B cell (primary cell): ENCODE measurements around the gene AKT1. TPM values are rescaled to one million over a fixed set of nuclear protein-coding genes. Genes with fewer than 3 reads are reported as not detected.
A peak's percentile ranks its signal among the peaks of the same experiment; 100 is the strongest.

Experiments
- ATAC-seq: fragments of 200-7000 bp; cut with Tn5 transposase; one replicate; pipeline ENCODE4 v1.10.0; 2021; ENCODE audit warnings: low read depth, mild to moderate bottlenecking, moderate number of reproducible peaks, moderate library complexity
- CTCF ChIA-PET: fragments of 350-600 bp; sonication (Branson Sonifier 250); formaldehyde crosslinking; loops from one replicate; lab custom pipeline; 2021; ENCODE audit warnings: antibody characterized with exemption, inconsistent platforms; lab: Charles Lee
- POLR2A ChIA-PET: fragments of 350-600 bp; sonication (Branson Sonifier 250); formaldehyde crosslinking; loops from one replicate; lab custom pipeline; 2021; ENCODE audit warnings: antibody characterized with exemption; lab: Charles Lee
- DNase-seq: peaks from one replicate; pipeline ENCODE4 v3.0.0; 2013
- H2AFZ ChIP-seq: 2 replicates; pipeline ENCODE4 v1.6.1; 2012; ENCODE audit warnings: mild to moderate bottlenecking, low read depth, low read length; ENCODE audit not compliant: insufficient read depth, poor library complexity, severe bottlenecking
- H3K27ac ChIP-seq, 2 donors: 1 replicate in 1 of 2; 2 replicates in 1 of 2; pipeline ENCODE4 v1.5.1; 2012 to 2013; ENCODE audit warnings: low read length in 2 of 2, mild to moderate bottlenecking in 2 of 2, moderate library complexity in 1 of 2
- H3K27me3 ChIP-seq, 4 experiments: fragments of 200-600 bp in 1 of 4; sonication (generic) in 1 of 4; replicated peaks in 1 of 4; 1 replicate in 2 of 4; 2 replicates in 2 of 4; pipeline versions ENCODE4 v1.6.1 to v1.7.0; 2013 to 2016; ENCODE audit warnings: low read length in 3 of 4, mild to moderate bottlenecking in 2 of 4, mixed read lengths in 1 of 4, moderate library complexity in 1 of 4; ENCODE audit not compliant: insufficient read depth in 4 of 4, control insufficient read depth in 3 of 4; ENCODE audit errors: control extremely low read depth in 1 of 4
- H3K36me3 ChIP-seq, 2 experiments: replicated peaks in 1 of 2; 1 replicate in 1 of 2; 2 replicates in 1 of 2; pipeline versions ENCODE4 v1.6.1 to v1.7.1; 2013; ENCODE audit warnings: low read length in 1 of 2; ENCODE audit not compliant: insufficient read depth in 2 of 2, control insufficient read depth in 1 of 2; ENCODE audit errors: control extremely low read depth in 1 of 2, extremely low read depth in 1 of 2
- H3K4me1 ChIP-seq, 2 donors: fragments of 200-600 bp in 1 of 2; sonication (generic) in 1 of 2; 1 replicate in 1 of 2; 2 replicates in 1 of 2; pipeline versions ENCODE4 v1.5.1 to v1.6.1; 2013 to 2017; ENCODE audit warnings: low read length in 2 of 2; ENCODE audit not compliant: control insufficient read depth in 2 of 2, insufficient read depth in 2 of 2
- H3K4me2 ChIP-seq: replicated peaks from 2 replicates; pipeline ENCODE3; 2012; ENCODE audit warnings: mild to moderate bottlenecking, low read depth, low read length; ENCODE audit not compliant: poor library complexity, severe bottlenecking
- H3K4me3 ChIP-seq, 5 experiments: fragments of 200-600 bp in 1 of 5; sonication (generic) in 1 of 5; 1 replicate in 3 of 5; 2 replicates in 2 of 5; pipeline versions ENCODE4 v1.5.1 to v1.7.0; 2011 to 2016; ENCODE audit warnings: low read length in 4 of 5, mild to moderate bottlenecking in 4 of 5, low read depth in 2 of 5, control low read depth in 1 of 5, moderate library complexity in 1 of 5; ENCODE audit not compliant: insufficient read depth in 1 of 5; ENCODE audit errors: control extremely low read depth in 1 of 5, extremely low read depth in 1 of 5
- H3K79me2 ChIP-seq: fragments of 200-600 bp; sonication (generic); one replicate; pipeline ENCODE4 v1.6.0; 2016; ENCODE audit warnings: low read length; ENCODE audit not compliant: control insufficient read depth, insufficient read depth
- H3K9ac ChIP-seq: fragments of 200-600 bp; sonication (generic); 2 replicates; pipeline ENCODE4 v1.6.1; 2017; ENCODE audit warnings: mild to moderate bottlenecking, low read length, moderate library complexity
- H3K9me3 ChIP-seq, 3 donors: one replicate each; pipeline versions ENCODE4 v1.6.1 to v1.7.1; 2013; ENCODE audit warnings: low read length in 2 of 3; ENCODE audit not compliant: control insufficient read depth in 2 of 3, insufficient read depth in 1 of 3; ENCODE audit errors: control extremely low read depth in 1 of 3
- H4K20me1 ChIP-seq: 2 replicates; pipeline ENCODE4 v1.6.0; 2012; ENCODE audit warnings: mild to moderate bottlenecking, low read length; ENCODE audit not compliant: insufficient read depth, control insufficient read depth, poor library complexity, severe bottlenecking
- H3K27ac Mint-ChIP-seq: one replicate; pipeline ENCODE4 v1.8.0; 2021; ENCODE audit warnings: mixed read lengths
- H3K27me3 Mint-ChIP-seq: one replicate; pipeline ENCODE4 v1.8.0; 2021; ENCODE audit warnings: mixed read lengths
- H3K4me1 Mint-ChIP-seq: one replicate; pipeline ENCODE4 v1.8.0; 2021; ENCODE audit warnings: mixed read lengths
- H3K4me3 Mint-ChIP-seq: one replicate; pipeline ENCODE4 v1.8.0; 2021; ENCODE audit warnings: mixed read lengths
- H3K9me3 Mint-ChIP-seq: one replicate; pipeline ENCODE4 v1.8.0; 2022; ENCODE audit warnings: mixed read lengths; ENCODE audit not compliant: insufficient read depth
- CTCF ChIP-seq: fragments of 200-600 bp; IDR thresholded peaks from one replicate; pipeline ENCODE4 v1.8.0; 2022; ENCODE audit warnings: antibody characterized with exemption, mild to moderate bottlenecking
- EZH2 ChIP-seq: IDR thresholded peaks from 2 replicates; pipeline ENCODE4 v1.6.1; 2012; ENCODE audit warnings: borderline replicate concordance, low read depth, mild to moderate bottlenecking, moderate library complexity, low read length; ENCODE audit not compliant: insufficient read depth, poor library complexity, severe bottlenecking
- WGBS: methylation state at CpG from one replicate; pipeline ENCODE4 v1.1.5; 2013; ENCODE audit warnings: missing lambda C conversion rate; ENCODE audit not compliant: insufficient coverage; 5-methylcytosine and 5-hydroxymethylcytosine counted together
- intact Hi-C: fragments of 100-400 bp; cut with micrococcal nuclease; formaldehyde crosslinking; loops from one replicate; pipeline ENCODE4 v1.10.0; 2022
- polyA plus RNA-seq: library from polyadenylated mRNA; depleted of rRNA; stranded (reverse); fragments of >200 nt; gene quantifications from 2 replicates; pipeline ENCODE4 v1.2.3, GENCODE V29; 2012
- total RNA-seq, 2 donors: library from RNA; stranded (reverse); fragments of 120-200 nt in 1 of 2; gene quantifications; 1 replicate in 1 of 2; 2 replicates in 1 of 2; pipeline versions ENCODE4 v1.2.3 to v1.2.4, GENCODE V29; 2013 to 2022

AKT1 gene
- total and polyA plus RNA-seq, 2 donors (not counting 1 experiment from before 2014, with no cell fraction given) = 71.1 to 90.1 TPM

GRCh38 chr14:104798300-104799243 lies 3.0 kb upstream of the AKT1 start:
- peaks cover 32 to 58% of the 10 kb centered on the region in 2 donors for H3K4me1 ChIP-seq
- WGBS = 91% methylated on average over 13 of the region's 16 CpGs
- peak overlapping the region; percentile 81 for H3K4me3 Mint-ChIP-seq
- POLR2A ChIA-PET = interaction anchor here (0.6 kb wide), 1 partner anchor 46 kb away, joined by 3 read pairs; the partner anchor contains the start of gene SIVA1
- H3K4me2 ChIP-seq = no peak overlapping the region
- H3K27ac Mint-ChIP-seq = peak overlapping the region; percentile 86
- peaks cover 28% of the 10 kb centered on the region for H4K20me1 ChIP-seq
- no peak overlapping the region for H2AFZ ChIP-seq
- H3K9me3 ChIP-seq = no peaks in the 10 kb centered on the region
- peak; percentile 30 for DNase-seq
- TF ChIP-seq CTCF (no peak), EZH2 (no peak)
- no peaks in the 10 kb centered on the region for H3K36me3 ChIP-seq
- H3K27me3 ChIP-seq = no peaks in the 10 kb centered on the region
- peaks cover 49% of the 10 kb centered on the region for H3K4me1 Mint-ChIP-seq
- peaks cover 14% of the 10 kb centered on the region for H3K79me2 ChIP-seq
- no peak overlapping the region for H3K9ac ChIP-seq
- CTCF ChIA-PET = interaction anchor here (1.4 kb wide), 1 partner anchor 30 kb away, joined by 4 read pairs; no protein-coding TSS in a partner anchor
- H3K4me3 ChIP-seq = no peak overlapping the region
- H3K27me3 Mint-ChIP-seq = no peaks in the 10 kb centered on the region
- H3K27ac ChIP-seq = peak overlapping the region in 1 of 2 donors; percentile 39
- ATAC-seq = no peak
- H3K9me3 Mint-ChIP-seq = no peaks in the 10 kb centered on the region
- intact Hi-C loops = no loop called here
